Measurements from ENCODE around the gene DENND2A. TPM values are rescaled to one million over a fixed set of nuclear protein-coding genes. Genes with fewer than 3 reads are reported as not detected.
"Not testable (repeated sequence)": the region's sequence is repeated elsewhere in the genome, so short reads cannot be mapped to it uniquely, and the experiment has no call there.

Gene DENND2A
- total RNA-seq, 1 experiment from 2014 or later, result 0.49 TPM

- no peaks in the 10 kb centered on the region for H3K27me3 ChIP-seq (replicated peaks; ENCODE audit: insufficient read depth, low read depth, low read length, poor library complexity)
- H3K9me3 ChIP-seq (ENCODE audit: low read depth, low read length, poor library complexity, severe bottlenecking), result no peaks in the 10 kb centered on the region
- no peaks in the 10 kb centered on the region for H3K36me3 ChIP-seq (ENCODE audit: insufficient read depth, low read length, poor library complexity, severe bottlenecking)
- peak; percentile 48; the same call in 1 of the 2 replicates for TF ChIP-seq CTCF (conservative IDR thresholded peaks at IDR 0.05; ENCODE audit: low read depth, low read length)
- TF ChIP-seq EZH2 (IDR thresholded peaks at IDR 0.05; ENCODE audit: borderline replicate concordance, low read depth, low read length, poor library complexity, severe bottlenecking), result no peak
- CTCF ChIA-PET, result interaction anchor here (0.5 kb wide), 1 partner anchor 19 kb away, joined by 3 read pairs; no protein-coding TSS in a partner anchor
- BruUV-seq (replicated peaks), result no TSS peak
- H3K27ac ChIP-seq (ENCODE audit: low read depth, low read length, poor library complexity, severe bottlenecking), result no peak overlapping the region
- intact Hi-C loops (cut with micrococcal nuclease; ENCODE audit: unreplicated experiment), result no loop called here
- no peaks in the 10 kb centered on the region for H3K4me1 ChIP-seq (ENCODE audit: insufficient read depth, low read length, poor library complexity, severe bottlenecking)
- no peak for DNase-seq (ENCODE audit: low spot score)
- no peak overlapping the region for H3K4me3 ChIP-seq (ENCODE audit: low read depth, low read length, poor library complexity, severe bottlenecking)
- POLR2A ChIA-PET (ENCODE audit: low non-redundant PET), result no interaction called here
These were observed 6.5 kb upstream of the DENND2A start for GRCh38 chr7:140646931-140647647.

- Histone ChIP-seq H3K36me3 (ENCODE audit: insufficient read depth, low read length, poor library complexity, severe bottlenecking) (no peaks in the 10 kb centered on the region), H3K27ac (ENCODE audit: low read depth, low read length, poor library complexity, severe bottlenecking) (no peak overlapping the region), H3K27me3 (replicated peaks; ENCODE audit: insufficient read depth, low read depth, low read length, poor library complexity) (peaks cover 6% of the 10 kb centered on the region), H3K4me1 (ENCODE audit: insufficient read depth, low read length, poor library complexity, severe bottlenecking) (no peaks in the 10 kb centered on the region), H3K4me3 (ENCODE audit: low read depth, low read length, poor library complexity, severe bottlenecking) (no peak overlapping the region), H3K9me3 (ENCODE audit: low read depth, low read length, poor library complexity, severe bottlenecking) (no peaks in the 10 kb centered on the region)
- intact Hi-C loops (cut with micrococcal nuclease; ENCODE audit: unreplicated experiment), result no loop called here
- TF ChIP-seq CTCF (conservative IDR thresholded peaks at IDR 0.05; ENCODE audit: low read depth, low read length) (peak; percentile 55), EZH2 (IDR thresholded peaks at IDR 0.05; ENCODE audit: borderline replicate concordance, low read depth, low read length, poor library complexity, severe bottlenecking) (no peak)
- no TSS peak for BruUV-seq (replicated peaks)
- POLR2A ChIA-PET (ENCODE audit: low non-redundant PET), result no interaction called here
- no peak for DNase-seq (ENCODE audit: low spot score)
- CTCF ChIA-PET, result no interaction called here
These were observed 4.7 kb upstream of the DENND2A start for GRCh38 chr7:140645166-140645900.

- intact Hi-C loops (cut with micrococcal nuclease; ENCODE audit: unreplicated experiment); H3K27me3 ChIP-seq (replicated peaks; ENCODE audit: insufficient read depth, low read depth, low read length, poor library complexity); H3K36me3 ChIP-seq (ENCODE audit: insufficient read depth, low read length, poor library complexity, severe bottlenecking); H3K27ac ChIP-seq (ENCODE audit: low read depth, low read length, poor library complexity, severe bottlenecking); CTCF ChIA-PET; POLR2A ChIA-PET (ENCODE audit: low non-redundant PET); H3K4me1 ChIP-seq (ENCODE audit: insufficient read depth, low read length, poor library complexity, severe bottlenecking); DNase-seq (ENCODE audit: low spot score); H3K9me3 ChIP-seq (ENCODE audit: low read depth, low read length, poor library complexity, severe bottlenecking); H3K4me3 ChIP-seq (ENCODE audit: low read depth, low read length, poor library complexity, severe bottlenecking); BruUV-seq (replicated peaks): not testable (repeated sequence)
These were observed 4.1 kb upstream of the DENND2A start for GRCh38 chr7:140644761-140645160.
